Mucosa of descending colon (tissue), 3 donors: Measurements from ENCODE around the gene SNRNP40. TPM values are rescaled to one million over a fixed set of nuclear protein-coding genes. Genes with fewer than 3 reads are reported as not detected.

ENCODE experiments used
- ATAC-seq: fragments of 200-7000 bp; cut with Tn5 transposase; one replicate; pipeline ENCODE4 v1.9.1; 2020; ENCODE audit warnings: mild to moderate bottlenecking, moderate library complexity
- DNase-seq, 3 donors: peaks; one replicate each; pipeline ENCODE4 v3.0.0-alpha.2; 2020
- H3K36me3 ChIP-seq: fragments of 200-600 bp; one replicate; pipeline ENCODE4 v1.8.0; 2021; ENCODE audit warnings: low read depth, mild to moderate bottlenecking
- H3K4me1 ChIP-seq: fragments of 200-600 bp; one replicate; pipeline ENCODE4 v1.8.0; 2021; ENCODE audit warnings: low read depth, mild to moderate bottlenecking
- H3K4me3 ChIP-seq: fragments of 200-600 bp; one replicate; pipeline ENCODE4 v1.8.0; 2021; ENCODE audit warnings: mild to moderate bottlenecking
- H3K9me3 ChIP-seq: fragments of 200-600 bp; one replicate; pipeline ENCODE4 v1.8.0; 2021; ENCODE audit warnings: mild to moderate bottlenecking
- CTCF ChIP-seq: fragments of 200-600 bp; IDR thresholded peaks from one replicate; pipeline ENCODE4 v1.8.0; 2022; ENCODE audit warnings: antibody characterized with exemption, mild to moderate bottlenecking
- intact Hi-C, 2 donors: fragments of 100-400 bp; cut with DNase I in 1 of 2; cut with micrococcal nuclease in 1 of 2; formaldehyde crosslinking; loops; one replicate each; pipeline versions ENCODE4 v1.11.0 to v1.11.1; 2022; cut with DNase I, micrococcal nuclease
- total RNA-seq, 3 donors: library from RNA; stranded (reverse); fragmentation: NEBNext Ultra II Directional in 2 of 3; extraction: Animal tissue kit (Norgen Biotek cat#: 25700) in 2 of 3; gene quantifications; one replicate each; pipeline versions ENCODE4 v1.2.1 to v1.2.4, GENCODE V29; 2021 to 2023
- donor health status: DM: no; HTN: no; CAD: no; lungs with moderate emphysema.
- donor health status: DM: no; HTN: no; CAD: no.
- donor health status: DM: no; HTN: yes; CAD: no.

The SNRNP40 gene
- total RNA-seq, 3 donors from 2014 or later: 22.9 to 33.4 (median 29.5) TPM

DNA sequence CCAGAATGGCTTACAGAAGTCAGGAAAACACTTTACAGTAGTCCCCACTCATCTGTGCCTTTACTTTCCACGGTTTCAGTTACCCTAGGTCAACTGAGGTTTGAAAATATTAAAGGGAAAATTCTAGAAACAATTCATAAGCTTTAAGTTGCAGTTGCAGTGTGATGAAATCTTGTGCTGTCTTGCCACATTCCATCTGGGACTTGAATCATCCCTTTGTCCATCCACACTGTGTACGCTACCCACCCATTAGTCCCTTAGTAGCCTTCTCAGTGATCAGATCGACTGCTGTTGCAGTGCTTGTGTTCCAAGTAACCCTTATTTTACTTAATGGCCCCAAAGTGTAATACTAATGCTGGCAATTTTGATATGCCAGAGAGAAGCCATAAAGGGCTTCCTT is 30.8 kb upstream of the SNRNP40 start:
- Histone ChIP-seq H3K36me3 (no peaks in the 10 kb centered on the region), H3K4me1 (no peaks in the 10 kb centered on the region), H3K4me3 (no peak overlapping the region), H3K9me3 (no peaks in the 10 kb centered on the region)
- intact Hi-C loops: no loop called here
- DNase-seq: no peak
- no peak for ATAC-seq
- TF ChIP-seq CTCF: no peak

- Histone ChIP-seq H3K4me1 (no peaks in the 10 kb centered on the region), H3K36me3 (no peaks in the 10 kb centered on the region), H3K9me3 (no peaks in the 10 kb centered on the region), H3K4me3 (no peak overlapping the region)
- intact Hi-C loops: no loop called here
- TF ChIP-seq CTCF: no peak
- DNase-seq (no peak), ATAC-seq (no peak)
Observed at GRCh38 chr1:31326461-31326860, 29.9 kb upstream of the SNRNP40 start.

DNA sequence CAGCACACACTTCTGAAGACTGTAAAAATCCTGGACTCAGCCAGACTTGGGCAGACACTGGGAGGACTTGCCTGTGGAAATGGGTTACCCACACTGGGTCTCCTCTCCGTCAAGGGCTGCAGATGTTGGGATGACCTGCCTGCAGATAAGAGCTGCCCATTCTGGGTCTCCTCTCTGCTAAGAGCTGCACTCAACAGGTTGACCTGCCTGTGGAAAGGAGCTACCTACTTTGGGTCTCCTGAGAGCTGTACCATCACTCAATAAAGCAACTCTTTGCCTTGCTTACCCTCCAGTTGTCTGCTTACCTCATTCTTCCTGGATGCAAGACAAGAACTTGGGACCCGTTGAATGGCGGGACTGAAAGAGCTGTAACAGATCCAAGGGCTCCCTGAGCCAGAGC is 28.4 kb upstream of the SNRNP40 start:
- H3K9me3 ChIP-seq: no peaks in the 10 kb centered on the region
- no peak for DNase-seq
- ATAC-seq: no peak
- no peaks in the 10 kb centered on the region for H3K36me3 ChIP-seq
- intact Hi-C loops: no loop called here
- TF ChIP-seq CTCF: no peak
- H3K4me3 ChIP-seq: no peak overlapping the region
- H3K4me1 ChIP-seq: no peaks in the 10 kb centered on the region

DNA sequence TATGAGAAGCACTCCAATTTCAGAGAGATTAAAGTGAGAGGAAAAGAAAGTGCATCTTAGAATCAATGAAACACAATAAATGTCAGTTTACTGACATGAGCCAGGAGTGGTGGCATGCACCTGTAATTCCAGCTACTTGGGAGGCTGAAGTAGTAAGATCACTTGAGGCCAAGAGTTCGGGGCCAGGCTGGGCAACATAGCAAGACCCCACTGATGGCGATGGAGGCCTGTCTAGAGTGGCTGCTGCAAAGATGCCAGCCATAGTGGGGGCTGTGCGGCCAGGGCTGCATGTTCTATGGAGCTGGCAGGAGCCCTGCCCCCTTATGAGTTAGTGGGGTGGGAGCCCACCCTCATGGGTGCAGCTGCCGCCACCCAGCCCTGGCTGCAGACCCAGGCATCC is 27.5 kb upstream of the SNRNP40 start:
- no peaks in the 10 kb centered on the region for H3K4me1 ChIP-seq
- ATAC-seq (no peak), DNase-seq (no peak)
- no peaks in the 10 kb centered on the region for H3K36me3 ChIP-seq
- H3K9me3 ChIP-seq: no peaks in the 10 kb centered on the region
- no peak for TF ChIP-seq CTCF
- intact Hi-C loops: no loop called here
- H3K4me3 ChIP-seq: no peak overlapping the region

GRCh38 chr1:31318146-31318545 is 21.6 kb upstream of the SNRNP40 start:
- no peak for DNase-seq
- Histone ChIP-seq H3K4me1 (no peaks in the 10 kb centered on the region), H3K4me3 (no peak overlapping the region), H3K36me3 (no peaks in the 10 kb centered on the region), H3K9me3 (no peaks in the 10 kb centered on the region)
- TF ChIP-seq CTCF: no peak
- ATAC-seq: no peak
- intact Hi-C loops: no loop called here

DNA sequence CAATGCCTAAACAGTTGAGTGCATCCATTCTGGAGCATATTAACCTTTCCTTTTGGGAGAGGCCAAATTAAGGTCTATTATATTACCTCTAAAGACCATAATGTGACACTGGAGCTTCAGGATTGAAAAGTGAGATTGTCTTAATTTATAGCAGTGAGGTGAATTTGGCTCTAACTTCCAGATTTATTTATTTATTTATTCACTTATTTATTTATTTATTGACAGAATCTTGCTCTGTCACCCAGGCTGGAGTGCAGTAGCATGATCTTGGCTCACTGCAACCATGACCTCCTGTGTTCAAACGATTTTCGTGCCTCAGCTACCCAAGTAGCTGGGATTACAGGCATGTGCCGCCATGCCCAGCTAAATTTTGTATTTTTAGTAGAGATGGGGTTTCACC is 19.3 kb upstream of the SNRNP40 start:
- no peak for DNase-seq
- Histone ChIP-seq H3K4me3 (no peak overlapping the region), H3K9me3 (no peaks in the 10 kb centered on the region), H3K4me1 (no peaks in the 10 kb centered on the region), H3K36me3 (peaks cover 6% of the 10 kb centered on the region)
- no peak for ATAC-seq
- TF ChIP-seq CTCF: no peak
- intact Hi-C loops: no loop called here
